C4-2B (cell line): Measurements from ENCODE around the gene MAP3K15.

Experiments
- ZFX ChIP-seq: fragments of 450-650 bp; IDR thresholded peaks from 2 replicates; pipeline ENCODE4 v1.6.1; 2017
- TF ChIP-seq, protein P1 (sequence below): fragments of 450-650 bp; conservative IDR thresholded peaks from 2 replicates; pipeline ENCODE4 v1.5.1; 2017; ENCODE audit warnings: mild to moderate bottlenecking

DNA sequence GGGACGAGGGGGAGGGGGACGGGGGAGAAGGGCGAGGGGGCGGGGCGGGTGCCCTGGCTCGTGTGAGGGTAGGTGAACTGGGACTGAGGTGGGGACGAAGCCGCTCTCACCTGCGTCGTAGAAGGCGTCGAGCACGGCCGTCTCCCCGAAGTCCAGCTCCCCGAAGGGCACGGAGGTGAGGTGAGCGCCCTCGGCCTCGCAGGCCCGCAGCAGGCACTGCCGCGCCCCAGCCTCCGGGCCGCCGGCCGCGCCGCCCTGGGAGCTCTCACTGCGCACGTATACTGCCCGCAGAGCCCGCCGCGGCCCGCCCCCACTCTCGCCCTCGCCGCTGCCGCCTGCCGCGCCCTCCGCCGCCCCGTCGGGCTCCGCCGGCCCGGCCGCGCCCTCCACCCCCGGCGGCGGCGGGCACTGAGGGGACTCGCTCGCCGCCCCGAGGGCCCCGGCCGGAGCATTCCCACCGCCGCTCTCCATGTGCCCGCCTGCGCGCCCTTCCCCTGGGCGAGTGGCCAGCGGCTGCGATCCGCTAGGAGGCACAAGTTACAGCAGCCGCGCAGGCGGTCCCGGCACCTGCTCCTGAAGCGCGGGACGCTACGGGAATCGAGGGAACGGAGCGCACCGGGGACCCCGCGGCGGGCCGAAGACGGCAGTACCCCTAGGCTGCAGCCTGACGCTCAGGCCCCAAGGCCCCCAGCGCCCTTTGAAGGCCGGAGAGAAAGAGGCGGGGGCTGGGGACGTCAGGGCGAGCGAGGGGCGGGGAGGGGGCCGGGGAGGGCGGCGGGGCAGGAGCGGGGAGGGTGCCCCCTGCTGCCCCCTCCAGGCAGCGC lies at the start of gene MAP3K15:
- TF ChIP-seq, protein P1, sequence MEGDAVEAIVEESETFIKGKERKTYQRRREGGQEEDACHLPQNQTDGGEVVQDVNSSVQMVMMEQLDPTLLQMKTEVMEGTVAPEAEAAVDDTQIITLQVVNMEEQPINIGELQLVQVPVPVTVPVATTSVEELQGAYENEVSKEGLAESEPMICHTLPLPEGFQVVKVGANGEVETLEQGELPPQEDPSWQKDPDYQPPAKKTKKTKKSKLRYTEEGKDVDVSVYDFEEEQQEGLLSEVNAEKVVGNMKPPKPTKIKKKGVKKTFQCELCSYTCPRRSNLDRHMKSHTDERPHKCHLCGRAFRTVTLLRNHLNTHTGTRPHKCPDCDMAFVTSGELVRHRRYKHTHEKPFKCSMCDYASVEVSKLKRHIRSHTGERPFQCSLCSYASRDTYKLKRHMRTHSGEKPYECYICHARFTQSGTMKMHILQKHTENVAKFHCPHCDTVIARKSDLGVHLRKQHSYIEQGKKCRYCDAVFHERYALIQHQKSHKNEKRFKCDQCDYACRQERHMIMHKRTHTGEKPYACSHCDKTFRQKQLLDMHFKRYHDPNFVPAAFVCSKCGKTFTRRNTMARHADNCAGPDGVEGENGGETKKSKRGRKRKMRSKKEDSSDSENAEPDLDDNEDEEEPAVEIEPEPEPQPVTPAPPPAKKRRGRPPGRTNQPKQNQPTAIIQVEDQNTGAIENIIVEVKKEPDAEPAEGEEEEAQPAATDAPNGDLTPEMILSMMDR: peak; percentile 59; the same call in 1 of the 2 replicates
- TF ChIP-seq ZFX: no peak
